ENCODE data around the gene LUM.

LUM gene

GRCh38 chr12:91138337-91138920, 27.1 kb upstream of the LUM start:
- Histone ChIP-seq H3K9me3 (replicated peaks; ENCODE audit: insufficient read depth, low read length) (no peaks in the 10 kb centered on the region), H3K4me1 (ENCODE audit: low read length) (no peaks in the 10 kb centered on the region), H3K4me3 (ENCODE audit: low read length) (no peak overlapping the region), H3K4me2 (ENCODE audit: low read depth, low read length) (no peak overlapping the region), H3K36me3 (replicated peaks; ENCODE audit: insufficient read depth, low read length) (no peaks in the 10 kb centered on the region), H3K27ac (ENCODE audit: low read length) (no peak overlapping the region), H3K9ac (ENCODE audit: low read length) (no peak overlapping the region), H3K27me3 (replicated peaks; ENCODE audit: insufficient read depth, low read length) (no peaks in the 10 kb centered on the region), H3K79me2 (ENCODE audit: low read length) (no peaks in the 10 kb centered on the region), H3K9me2 (replicated peaks; ENCODE audit: insufficient read depth, low read length) (no peaks in the 10 kb centered on the region), H4K20me1 (ENCODE audit: insufficient read depth, low read length) (no peaks in the 10 kb centered on the region), H2AFZ (ENCODE audit: low read length) (no peak overlapping the region), H3F3A (ENCODE audit: insufficient read depth, low read length) (no peaks in the 10 kb centered on the region)
- no peak for DNase-seq
- TF ChIP-seq CTCF (IDR thresholded peaks at IDR 0.05; ENCODE audit: low read length) (no peak), EZH2phosphoT487 (IDR thresholded peaks at IDR 0.05; ENCODE audit: low read length) (no peak), EZH2 (optimal IDR thresholded peaks at IDR 0.05; ENCODE audit: low read depth, low read length) (no peak)

GRCh38 chr12:91133871-91134270, 22.6 kb upstream of the LUM start:
- no peak overlapping the region for H2AFZ ChIP-seq (ENCODE audit: low read length)
- DNase-seq = no peak
- no peak overlapping the region for H3K4me2 ChIP-seq (ENCODE audit: low read depth, low read length)

GRCh38 chr12:91129662-91130362, 18.5 kb upstream of the LUM start:
- Histone ChIP-seq H4K20me1 (ENCODE audit: insufficient read depth, low read length) (no peaks in the 10 kb centered on the region), H2AFZ (ENCODE audit: low read length) (no peak overlapping the region), H3K27me3 (replicated peaks; ENCODE audit: insufficient read depth, low read length) (no peaks in the 10 kb centered on the region), H3K4me3 (ENCODE audit: low read length) (no peak overlapping the region), H3K4me1 (ENCODE audit: low read length) (no peaks in the 10 kb centered on the region), H3K4me2 (ENCODE audit: low read depth, low read length) (no peak overlapping the region), H3K9ac (ENCODE audit: low read length) (no peak overlapping the region), H3F3A (ENCODE audit: insufficient read depth, low read length) (no peaks in the 10 kb centered on the region), H3K36me3 (replicated peaks; ENCODE audit: insufficient read depth, low read length) (no peaks in the 10 kb centered on the region), H3K9me2 (replicated peaks; ENCODE audit: insufficient read depth, low read length) (no peaks in the 10 kb centered on the region), H3K27ac (ENCODE audit: low read length) (no peak overlapping the region), H3K9me3 (replicated peaks; ENCODE audit: insufficient read depth, low read length) (no peaks in the 10 kb centered on the region), H3K79me2 (ENCODE audit: low read length) (no peaks in the 10 kb centered on the region)
- TF ChIP-seq EZH2 (optimal IDR thresholded peaks at IDR 0.05; ENCODE audit: low read depth, low read length) = no peak
- DNase-seq = no peak

More at GRCh38 chr12:91133871-91134270, 22.6 kb upstream of the LUM start:
- Histone ChIP-seq H3K9ac (ENCODE audit: low read length) (no peak overlapping the region), H3K9me2 (replicated peaks; ENCODE audit: insufficient read depth, low read length) (no peaks in the 10 kb centered on the region), H3K4me3 (ENCODE audit: low read length) (no peak overlapping the region), H3K79me2 (ENCODE audit: low read length) (no peaks in the 10 kb centered on the region), H3K27me3 (replicated peaks; ENCODE audit: insufficient read depth, low read length) (no peaks in the 10 kb centered on the region), H3K4me1 (ENCODE audit: low read length) (no peaks in the 10 kb centered on the region), H3K27ac (ENCODE audit: low read length) (no peak overlapping the region), H3K36me3 (replicated peaks; ENCODE audit: insufficient read depth, low read length) (no peaks in the 10 kb centered on the region), H3K9me3 (replicated peaks; ENCODE audit: insufficient read depth, low read length) (no peaks in the 10 kb centered on the region), H4K20me1 (ENCODE audit: insufficient read depth, low read length) (no peaks in the 10 kb centered on the region), H3F3A (ENCODE audit: insufficient read depth, low read length) (no peaks in the 10 kb centered on the region)
- TF ChIP-seq EZH2 (optimal IDR thresholded peaks at IDR 0.05; ENCODE audit: low read depth, low read length) (no peak), CTCF (IDR thresholded peaks at IDR 0.05; ENCODE audit: low read length) (no peak), EZH2phosphoT487 (IDR thresholded peaks at IDR 0.05; ENCODE audit: low read length) (no peak)

- H3K27ac ChIP-seq (ENCODE audit: low read length) = no peak overlapping the region
- H3K4me2 ChIP-seq (ENCODE audit: low read depth, low read length) = no peak overlapping the region
- H2AFZ ChIP-seq (ENCODE audit: low read length) = no peak overlapping the region
- H3K36me3 ChIP-seq (replicated peaks; ENCODE audit: insufficient read depth, low read length) = no peaks in the 10 kb centered on the region
- TF ChIP-seq EZH2phosphoT487 (IDR thresholded peaks at IDR 0.05; ENCODE audit: low read length) (no peak), EZH2 (optimal IDR thresholded peaks at IDR 0.05; ENCODE audit: low read depth, low read length) (no peak), CTCF (IDR thresholded peaks at IDR 0.05; ENCODE audit: low read length) (no peak)
- H3K9me3 ChIP-seq (replicated peaks; ENCODE audit: insufficient read depth, low read length) = no peaks in the 10 kb centered on the region
- H3K9ac ChIP-seq (ENCODE audit: low read length) = no peak overlapping the region
- no peaks in the 10 kb centered on the region for H3K27me3 ChIP-seq (replicated peaks; ENCODE audit: insufficient read depth, low read length)
- H3K9me2 ChIP-seq (replicated peaks; ENCODE audit: insufficient read depth, low read length) = no peaks in the 10 kb centered on the region
- no peaks in the 10 kb centered on the region for H3K79me2 ChIP-seq (ENCODE audit: low read length)
- H3F3A ChIP-seq (ENCODE audit: insufficient read depth, low read length) = no peaks in the 10 kb centered on the region
- H3K4me1 ChIP-seq (ENCODE audit: low read length) = no peaks in the 10 kb centered on the region
- no peaks in the 10 kb centered on the region for H4K20me1 ChIP-seq (ENCODE audit: insufficient read depth, low read length)
- H3K4me3 ChIP-seq (ENCODE audit: low read length) = no peak overlapping the region
- no peak for DNase-seq
Observed at GRCh38 chr12:91127751-91128150, 16.5 kb upstream of the LUM start.

Measured in MM.1S (cell line).